HepG2 (cell line): ENCODE data around the gene UBE2H. TPM values are rescaled to one million over a fixed set of nuclear protein-coding genes. Genes with fewer than 3 reads are reported as not detected.

Experiments used
- CBX1 ChIP-seq: IDR thresholded peaks from one replicate; pipeline ENCODE4 v1.6.1; 2016; ENCODE audit warnings: antibody characterized with exemption, low read depth
- E2F5 ChIP-seq: sonication (generic); formaldehyde crosslinking; conservative IDR thresholded peaks from 2 replicates; pipeline ENCODE4 v1.4.0; 2020; ENCODE audit warnings: missing genetic modification reagents
- ERF ChIP-seq: IDR thresholded peaks from 2 replicates; pipeline ENCODE4 v1.6.1; 2018; ENCODE audit warnings: missing biosample characterization, missing genetic modification reagents
- FOXC1 ChIP-seq: sonication (generic); formaldehyde crosslinking; IDR thresholded peaks from 2 replicates; pipeline ENCODE4 v1.8.0; 2022; ENCODE audit warnings: mild to moderate bottlenecking, missing genetic modification reagents, borderline replicate concordance
- IKZF1 ChIP-seq: fragments of 450-650 bp; IDR thresholded peaks from 2 replicates; pipeline ENCODE4 v1.7.1; 2016
- IKZF4 ChIP-seq: sonication (generic); formaldehyde crosslinking; IDR thresholded peaks from 2 replicates; pipeline ENCODE4 v1.5.1; 2020; ENCODE audit warnings: borderline replicate concordance, mild to moderate bottlenecking, low read depth, missing genetic modification reagents; ENCODE audit errors: not compliant biosample characterization
- KDM4B ChIP-seq: sonication (generic); formaldehyde crosslinking; IDR thresholded peaks from 2 replicates; pipeline ENCODE4 v1.4.0; 2020; ENCODE audit warnings: missing genetic modification reagents
- MXI1 ChIP-seq: IDR thresholded peaks from 3 replicates; pipeline ENCODE4 v1.6.1; 2012; ENCODE audit warnings: low read depth, low read length, inconsistent platforms, borderline replicate concordance
- NR1H2 ChIP-seq: sonication (generic); formaldehyde crosslinking; IDR thresholded peaks from 2 replicates; pipeline ENCODE4 v1.8.1; 2022; ENCODE audit warnings: low read depth, missing genetic modification reagents, borderline replicate concordance
- RBFOX2 ChIP-seq: fragments of 200-400 bp; formaldehyde crosslinking; IDR thresholded peaks from 2 replicates; pipeline ENCODE4 v1.6.1; 2017; ENCODE audit warnings: low read depth, mild to moderate bottlenecking, low read length
- SMAD1 ChIP-seq: sonication (generic); formaldehyde crosslinking; IDR thresholded peaks from 2 replicates; pipeline ENCODE4 v1.4.0; 2020; ENCODE audit warnings: missing genetic modification reagents, low read depth, mild to moderate bottlenecking, borderline replicate concordance
- SP1 ChIP-seq, 2 experiments: fragments of 450-650 bp in 1 of 2; sonication (generic) in 1 of 2; formaldehyde crosslinking in 1 of 2; IDR thresholded peaks; 2 replicates each; pipeline versions ENCODE4 v1.4.0 to v1.6.1; 2016 to 2020; ENCODE audit warnings: missing genetic modification reagents in 1 of 2
- SP5 ChIP-seq: IDR thresholded peaks from 2 replicates; pipeline ENCODE4 v1.6.1; 2016; ENCODE audit warnings: low read depth, borderline replicate concordance
- THRA ChIP-seq: sonication (generic); formaldehyde crosslinking; IDR thresholded peaks from 2 replicates; pipeline ENCODE4 v1.4.0; 2020; ENCODE audit warnings: missing genetic modification reagents, borderline replicate concordance
- ZBTB1 ChIP-seq: sonication (generic); formaldehyde crosslinking; IDR thresholded peaks from 2 replicates; pipeline ENCODE4 v1.4.0; 2020; ENCODE audit warnings: missing genetic modification reagents, borderline replicate concordance
- ZNF230 ChIP-seq: sonication (generic); formaldehyde crosslinking; IDR thresholded peaks from 2 replicates; pipeline ENCODE4 v1.4.0; 2020; ENCODE audit warnings: mild to moderate bottlenecking, missing genetic modification reagents
- ZNF446 ChIP-seq: sonication (generic); formaldehyde crosslinking; IDR thresholded peaks from 2 replicates; pipeline ENCODE4 v1.5.0; 2020; ENCODE audit warnings: mild to moderate bottlenecking, missing genetic modification reagents
- ZNF496 ChIP-seq: sonication (generic); formaldehyde crosslinking; IDR thresholded peaks from 2 replicates; pipeline ENCODE4 v1.8.1; 2023; ENCODE audit warnings: mild to moderate bottlenecking, moderate library complexity, missing genetic modification reagents; ENCODE audit not compliant: insufficient replicate concordance
- ZNF543 ChIP-seq: sonication (generic); formaldehyde crosslinking; IDR thresholded peaks from 2 replicates; pipeline ENCODE4 v1.4.0; 2020; ENCODE audit warnings: mild to moderate bottlenecking, missing genetic modification reagents
- ZNF687 ChIP-seq: sonication (generic); formaldehyde crosslinking; IDR thresholded peaks from 2 replicates; pipeline ENCODE4 v1.5.1; 2020; ENCODE audit warnings: mild to moderate bottlenecking, missing genetic modification reagents, moderate library complexity
- ZNF768 ChIP-seq: sonication (generic); formaldehyde crosslinking; IDR thresholded peaks from 2 replicates; pipeline ENCODE4 v1.4.0; 2020; ENCODE audit warnings: missing genetic modification reagents
- ZNF788 ChIP-seq: sonication (generic); formaldehyde crosslinking; IDR thresholded peaks from 2 replicates; pipeline ENCODE4 v1.5.0; 2020; ENCODE audit warnings: mild to moderate bottlenecking, missing genetic modification reagents, borderline replicate concordance
- ZNF792 ChIP-seq: IDR thresholded peaks from 2 replicates; pipeline ENCODE4 v1.6.1; 2016
- polyA plus RNA-seq, 8 experiments: library from polyadenylated mRNA; depleted of rRNA in 3 of 8; stranded (reverse) in 7 of 8; unstranded in 1 of 8; fragments of >200 nt; fragmentation: Illumina TruSeq in 4 of 8; extraction: Trizol in 4 of 8; gene quantifications; 2 replicates each; pipeline versions ENCODE4 v1.2.1 to v1.2.3, GENCODE V29; 2011 to 2016; ENCODE audit warnings: low read depth in 4 of 8, missing spikeins in 1 of 8, mixed read lengths in 1 of 8; ENCODE audit not compliant: insufficient read depth in 1 of 8
- total RNA-seq, 5 experiments: library from RNA; depleted of rRNA; stranded (reverse); fragments of >200 nt; fragmentation: Illumina TruSeq; extraction: Trizol; gene quantifications; 2 replicates each; pipeline ENCODE4 v1.2.3, GENCODE V29; 2016; ENCODE audit warnings: low read depth in 1 of 5
- TF ChIP-seq, protein P1 (sequence below): sonication (generic); formaldehyde crosslinking; IDR thresholded peaks from 2 replicates; pipeline ENCODE4 v1.8.0; 2022; ENCODE audit warnings: mild to moderate bottlenecking, missing genetic modification reagents, moderate library complexity

Gene UBE2H
- total and polyA plus RNA-seq, 2 of the 13 experiments (the other 11 are each of a cell fraction or from before 2014, with no cell fraction given), result 15.5 to 40.1 TPM

- TF ChIP-seq NR1H2, result no peak
- TF ChIP-seq SP5 (CRISPR knock-in tag), result 0 out of 2 replicates have a peak, but pooled peaks have one; percentile 43
- TF ChIP-seq, protein P1, sequence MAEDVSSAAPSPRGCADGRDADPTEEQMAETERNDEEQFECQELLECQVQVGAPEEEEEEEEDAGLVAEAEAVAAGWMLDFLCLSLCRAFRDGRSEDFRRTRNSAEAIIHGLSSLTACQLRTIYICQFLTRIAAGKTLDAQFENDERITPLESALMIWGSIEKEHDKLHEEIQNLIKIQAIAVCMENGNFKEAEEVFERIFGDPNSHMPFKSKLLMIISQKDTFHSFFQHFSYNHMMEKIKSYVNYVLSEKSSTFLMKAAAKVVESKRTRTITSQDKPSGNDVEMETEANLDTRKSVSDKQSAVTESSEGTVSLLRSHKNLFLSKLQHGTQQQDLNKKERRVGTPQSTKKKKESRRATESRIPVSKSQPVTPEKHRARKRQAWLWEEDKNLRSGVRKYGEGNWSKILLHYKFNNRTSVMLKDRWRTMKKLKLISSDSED (CRISPR knock-in tag), result no peak
- no peak for TF ChIP-seq CBX1
- TF ChIP-seq RBFOX2, result 0 out of 2 replicates have a peak, but pooled peaks have one; percentile 46
- no peak for TF ChIP-seq IKZF1
- TF ChIP-seq ZNF768 (CRISPR knock-in tag), result no peak
- TF ChIP-seq ZBTB1, result no peak
- no peak for TF ChIP-seq ZNF792 (CRISPR knock-in tag)
- TF ChIP-seq SP1 (IDR thresholded peaks at IDR 0.05), result no peak
- TF ChIP-seq SP1 (CRISPR knock-in tag; IDR thresholded peaks at IDR 0.05), result peak; percentile 62; the same call in 1 of the 2 replicates
- TF ChIP-seq IKZF4 (CRISPR knock-in tag), result no peak
- no peak for TF ChIP-seq ZNF230 (CRISPR knock-in tag)
- TF ChIP-seq SMAD1 (CRISPR knock-in tag), result no peak
- peak; percentile 35; the same call in 1 of the 2 replicates for TF ChIP-seq KDM4B (CRISPR knock-in tag)
- TF ChIP-seq ZNF446 (CRISPR knock-in tag), result 0 out of 2 replicates have a peak, but pooled peaks have one; percentile 60
- peak; percentile 91; the same call in 1 of the 2 replicates for TF ChIP-seq ZNF788 (CRISPR knock-in tag)
- TF ChIP-seq FOXC1, result no peak
- peak; percentile 70 for TF ChIP-seq ZNF687
- peak; percentile 78; the same call in 1 of the 2 replicates for TF ChIP-seq THRA (CRISPR knock-in tag)
- no peak for TF ChIP-seq E2F5
- peak; percentile 62; the same call in 1 of the 3 replicates for TF ChIP-seq MXI1
- TF ChIP-seq ZNF543 (CRISPR knock-in tag), result 0 out of 2 replicates have a peak, but pooled peaks have one; percentile 42
- peak; percentile 83 for TF ChIP-seq ERF (CRISPR knock-in tag)
- no peak for TF ChIP-seq ZNF496
These were observed 3.9 kb downstream of the UBE2H start (continued) for GRCh38 chr7:129948877-129949291.
